ENCODE data around the gene RELN. TPM values are rescaled to one million over a fixed set of nuclear protein-coding genes. Genes with fewer than 3 reads are reported as not detected.

The RELN gene
- total and polyA plus RNA-seq, 2 donors (not counting 1 experiment from before 2014, with no cell fraction given) = 0.33 to 31.8 TPM

DNA sequence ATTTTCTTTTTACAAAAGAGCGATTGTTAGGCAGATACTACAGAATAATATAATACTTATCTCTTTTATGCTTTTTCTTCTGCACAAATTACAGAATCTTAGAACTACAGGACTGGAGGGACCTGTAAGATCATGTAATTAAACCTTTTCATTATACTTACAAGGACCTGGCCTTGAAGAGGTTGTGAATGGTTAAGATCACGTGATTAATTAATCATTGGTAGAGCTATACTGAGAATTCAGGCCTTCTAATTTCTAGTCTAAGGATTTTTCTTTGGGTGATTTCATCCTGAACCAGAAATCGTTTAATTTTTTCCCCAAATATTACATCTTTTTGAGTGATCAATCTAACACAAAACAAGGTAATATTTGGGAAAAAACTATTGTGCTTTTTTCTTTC is 379.7 kb downstream of the RELN start:
- no peaks in the 10 kb centered on the region for H3K27me3 ChIP-seq (ENCODE audit: control insufficient read depth, insufficient read depth, low read length)
- no peak overlapping the region for H3K27ac ChIP-seq (ENCODE audit: insufficient read depth, low read length)
- H3K36me3 ChIP-seq (ENCODE audit: control insufficient read depth, insufficient read depth, low read length) = no peaks in the 10 kb centered on the region
- H3K4me1 ChIP-seq (ENCODE audit: control insufficient read depth, extremely low read depth, insufficient read depth, low read length) = no peaks in the 10 kb centered on the region
- no peaks in the 10 kb centered on the region for H3K9me3 ChIP-seq (ENCODE audit: control insufficient read depth, insufficient read depth, low read depth, low read length)
- H3K9ac ChIP-seq (ENCODE audit: insufficient read depth, low read length) = no peak overlapping the region
- H4K20me1 ChIP-seq (ENCODE audit: control insufficient read depth, extremely low read depth, insufficient read depth, low read length) = no peaks in the 10 kb centered on the region
- H3K4me2 ChIP-seq (ENCODE audit: extremely low read depth, insufficient read depth, low read length) = no peak overlapping the region
- no peak overlapping the region for H3K4me3 ChIP-seq (replicated peaks in 1 of 4; ENCODE audit: control extremely low read depth in 1 of 4, insufficient read depth in 1 of 4, low read depth in 3 of 4, low read length in 4 of 4)
- TF ChIP-seq EZH2 (IDR thresholded peaks at IDR 0.05; ENCODE audit: low read length, missing control alignments) = no peak
- TF ChIP-seq, protein P1, sequence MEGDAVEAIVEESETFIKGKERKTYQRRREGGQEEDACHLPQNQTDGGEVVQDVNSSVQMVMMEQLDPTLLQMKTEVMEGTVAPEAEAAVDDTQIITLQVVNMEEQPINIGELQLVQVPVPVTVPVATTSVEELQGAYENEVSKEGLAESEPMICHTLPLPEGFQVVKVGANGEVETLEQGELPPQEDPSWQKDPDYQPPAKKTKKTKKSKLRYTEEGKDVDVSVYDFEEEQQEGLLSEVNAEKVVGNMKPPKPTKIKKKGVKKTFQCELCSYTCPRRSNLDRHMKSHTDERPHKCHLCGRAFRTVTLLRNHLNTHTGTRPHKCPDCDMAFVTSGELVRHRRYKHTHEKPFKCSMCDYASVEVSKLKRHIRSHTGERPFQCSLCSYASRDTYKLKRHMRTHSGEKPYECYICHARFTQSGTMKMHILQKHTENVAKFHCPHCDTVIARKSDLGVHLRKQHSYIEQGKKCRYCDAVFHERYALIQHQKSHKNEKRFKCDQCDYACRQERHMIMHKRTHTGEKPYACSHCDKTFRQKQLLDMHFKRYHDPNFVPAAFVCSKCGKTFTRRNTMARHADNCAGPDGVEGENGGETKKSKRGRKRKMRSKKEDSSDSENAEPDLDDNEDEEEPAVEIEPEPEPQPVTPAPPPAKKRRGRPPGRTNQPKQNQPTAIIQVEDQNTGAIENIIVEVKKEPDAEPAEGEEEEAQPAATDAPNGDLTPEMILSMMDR (conservative IDR thresholded peaks at IDR 0.05 in 1 of 2, IDR thresholded peaks at IDR 0.05 in 1 of 2; ENCODE audit: low read depth in 1 of 2, low read length in 2 of 2) = no peak
- H3K79me2 ChIP-seq (ENCODE audit: control insufficient read depth, insufficient read depth, low read length) = no peaks in the 10 kb centered on the region
- no peak for DNase-seq (ENCODE audit: low read depth in 2 of 2)
- H2AFZ ChIP-seq (ENCODE audit: low read length) = no peak overlapping the region

DNA sequence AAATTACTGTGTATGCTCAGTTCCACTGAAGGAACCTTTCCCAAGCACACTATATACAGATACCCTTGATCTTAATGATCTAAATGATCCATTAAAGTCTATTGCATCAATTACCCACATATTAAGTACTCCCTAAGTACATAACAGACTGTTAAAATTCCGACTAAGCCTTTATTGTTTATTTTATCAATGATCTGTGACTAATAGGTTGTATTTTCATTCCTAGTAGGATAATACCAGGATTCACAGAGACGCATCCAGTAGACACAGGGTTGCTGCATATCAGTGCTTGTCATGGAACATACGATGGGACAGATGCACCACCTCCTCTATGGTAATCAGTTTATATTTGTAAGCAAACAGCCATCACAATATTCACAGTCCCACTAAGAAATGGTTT is 383.8 kb downstream of the RELN start:
- no peak overlapping the region for H3K4me2 ChIP-seq (ENCODE audit: extremely low read depth, insufficient read depth, low read length)
- no peak overlapping the region for H3K9ac ChIP-seq (ENCODE audit: insufficient read depth, low read length)
- no peak overlapping the region for H3K4me3 ChIP-seq (replicated peaks in 1 of 4; ENCODE audit: control extremely low read depth in 1 of 4, insufficient read depth in 1 of 4, low read depth in 3 of 4, low read length in 4 of 4)
- H4K20me1 ChIP-seq (ENCODE audit: control insufficient read depth, extremely low read depth, insufficient read depth, low read length) = no peaks in the 10 kb centered on the region
- H3K79me2 ChIP-seq (ENCODE audit: control insufficient read depth, insufficient read depth, low read length) = no peaks in the 10 kb centered on the region
- H3K4me1 ChIP-seq (ENCODE audit: control insufficient read depth, extremely low read depth, insufficient read depth, low read length) = no peaks in the 10 kb centered on the region
- no peak overlapping the region for H3K27ac ChIP-seq (ENCODE audit: insufficient read depth, low read length)
- no peak for DNase-seq (ENCODE audit: low read depth in 2 of 2)
- no peak overlapping the region for H2AFZ ChIP-seq (ENCODE audit: low read length)
- TF ChIP-seq, protein P1 (conservative IDR thresholded peaks at IDR 0.05 in 1 of 2, IDR thresholded peaks at IDR 0.05 in 1 of 2; ENCODE audit: low read depth in 1 of 2, low read length in 2 of 2) = no peak
- TF ChIP-seq EZH2 (IDR thresholded peaks at IDR 0.05; ENCODE audit: low read length, missing control alignments) = no peak
- no peaks in the 10 kb centered on the region for H3K36me3 ChIP-seq (ENCODE audit: control insufficient read depth, insufficient read depth, low read length)
- H3K27me3 ChIP-seq (ENCODE audit: control insufficient read depth, insufficient read depth, low read length) = no peaks in the 10 kb centered on the region
- no peaks in the 10 kb centered on the region for H3K9me3 ChIP-seq (ENCODE audit: control insufficient read depth, insufficient read depth, low read depth, low read length)

GRCh38 chr7:103598326-103598905 is 391.0 kb downstream of the RELN start:
- H3K36me3 ChIP-seq (ENCODE audit: control insufficient read depth, insufficient read depth, low read length) = no peaks in the 10 kb centered on the region
- H3K4me1 ChIP-seq (ENCODE audit: control insufficient read depth, extremely low read depth, insufficient read depth, low read length) = peaks cover 2% of the 10 kb centered on the region
- no peaks in the 10 kb centered on the region for H4K20me1 ChIP-seq (ENCODE audit: control insufficient read depth, extremely low read depth, insufficient read depth, low read length)
- no peak for TF ChIP-seq EZH2 (IDR thresholded peaks at IDR 0.05; ENCODE audit: low read length, missing control alignments)
- TF ChIP-seq, protein P1 (conservative IDR thresholded peaks at IDR 0.05 in 1 of 2, IDR thresholded peaks at IDR 0.05 in 1 of 2; ENCODE audit: low read depth in 1 of 2, low read length in 2 of 2) = no peak
- peak in 1 of 2 donors; percentile 15 for DNase-seq (ENCODE audit: low read depth in 2 of 2)
- H2AFZ ChIP-seq (ENCODE audit: low read length) = no peak overlapping the region
- no peaks in the 10 kb centered on the region for H3K79me2 ChIP-seq (ENCODE audit: control insufficient read depth, insufficient read depth, low read length)
- no peak overlapping the region for H3K4me2 ChIP-seq (ENCODE audit: extremely low read depth, insufficient read depth, low read length)
- no peak overlapping the region for H3K27ac ChIP-seq (ENCODE audit: insufficient read depth, low read length)
- no peak overlapping the region for H3K9ac ChIP-seq (ENCODE audit: insufficient read depth, low read length)
- no peak overlapping the region for H3K4me3 ChIP-seq (replicated peaks in 1 of 4; ENCODE audit: control extremely low read depth in 1 of 4, insufficient read depth in 1 of 4, low read depth in 3 of 4, low read length in 4 of 4)
- H3K9me3 ChIP-seq (ENCODE audit: control insufficient read depth, insufficient read depth, low read depth, low read length) = no peaks in the 10 kb centered on the region
- H3K27me3 ChIP-seq (ENCODE audit: control insufficient read depth, insufficient read depth, low read length) = no peaks in the 10 kb centered on the region

Data from fibroblast of lung (primary cell).